ENCODE measurements around the gene ZBTB49.
A peak's percentile ranks its signal among the peaks of the same experiment; 100 is the strongest.

The ZBTB49 gene

GRCh38 chr4:4288098-4288497, 2.0 kb upstream of the ZBTB49 start:
- peaks cover 7% of the 10 kb centered on the region for H3K4me1 ChIP-seq (ENCODE audit: control insufficient read depth, insufficient read depth, low read length)
- no peak overlapping the region for H3K4me3 ChIP-seq (ENCODE audit: low read depth, low read length)
- no peaks in the 10 kb centered on the region for H3K27me3 ChIP-seq (ENCODE audit: control insufficient read depth, insufficient read depth, low read length)
- H3K9me3 ChIP-seq (ENCODE audit: control insufficient read depth, insufficient read depth, low read length), result no peaks in the 10 kb centered on the region
- no peak overlapping the region for H3K9ac ChIP-seq (ENCODE audit: low read depth, low read length)
- peaks cover 19% of the 10 kb centered on the region for H3K36me3 ChIP-seq (ENCODE audit: control insufficient read depth, insufficient read depth, low read length)

GRCh38 chr4:4289055-4289454, 996 bp upstream of the ZBTB49 start:
- Histone ChIP-seq H3K36me3 (ENCODE audit: control insufficient read depth, insufficient read depth, low read length) (peaks cover 17% of the 10 kb centered on the region), H3K9ac (ENCODE audit: low read depth, low read length) (peak overlapping the region; percentile 71), H3K4me1 (ENCODE audit: control insufficient read depth, insufficient read depth, low read length) (peaks cover 7% of the 10 kb centered on the region), H3K27me3 (ENCODE audit: control insufficient read depth, insufficient read depth, low read length) (no peaks in the 10 kb centered on the region), H3K4me3 (ENCODE audit: low read depth, low read length) (peak overlapping the region; percentile 88), H3K9me3 (ENCODE audit: control insufficient read depth, insufficient read depth, low read length) (no peaks in the 10 kb centered on the region)

GRCh38 chr4:4289597-4289940, 482 bp upstream of the ZBTB49 start:
- Histone ChIP-seq H3K9me3 (ENCODE audit: control insufficient read depth, insufficient read depth, low read length) (no peaks in the 10 kb centered on the region), H3K4me3 (ENCODE audit: low read depth, low read length) (peak overlapping the region; percentile 88), H3K4me1 (ENCODE audit: control insufficient read depth, insufficient read depth, low read length) (peaks cover 7% of the 10 kb centered on the region), H3K36me3 (ENCODE audit: control insufficient read depth, insufficient read depth, low read length) (peaks cover 15% of the 10 kb centered on the region), H3K9ac (ENCODE audit: low read depth, low read length) (peak overlapping the region; percentile 71), H3K27me3 (ENCODE audit: control insufficient read depth, insufficient read depth, low read length) (no peaks in the 10 kb centered on the region)

GRCh38 chr4:4293279-4293678, 3.2 kb downstream of the ZBTB49 start:
- no peaks in the 10 kb centered on the region for H3K27me3 ChIP-seq (ENCODE audit: control insufficient read depth, insufficient read depth, low read length)
- no peaks in the 10 kb centered on the region for H3K36me3 ChIP-seq (ENCODE audit: control insufficient read depth, insufficient read depth, low read length)
- H3K9ac ChIP-seq (ENCODE audit: low read depth, low read length), result no peak overlapping the region
- peaks cover 7% of the 10 kb centered on the region for H3K4me1 ChIP-seq (ENCODE audit: control insufficient read depth, insufficient read depth, low read length)
- H3K9me3 ChIP-seq (ENCODE audit: control insufficient read depth, insufficient read depth, low read length), result no peaks in the 10 kb centered on the region
- no peak overlapping the region for H3K4me3 ChIP-seq (ENCODE audit: low read depth, low read length)

GRCh38 chr4:4296283-4296846, 6.3 kb downstream of the ZBTB49 start:
- Histone ChIP-seq H3K4me1 (ENCODE audit: control insufficient read depth, insufficient read depth, low read length) (no peaks in the 10 kb centered on the region), H3K36me3 (ENCODE audit: control insufficient read depth, insufficient read depth, low read length) (peaks cover 3% of the 10 kb centered on the region), H3K27me3 (ENCODE audit: control insufficient read depth, insufficient read depth, low read length) (no peaks in the 10 kb centered on the region), H3K9me3 (ENCODE audit: control insufficient read depth, insufficient read depth, low read length) (no peaks in the 10 kb centered on the region), H3K4me3 (ENCODE audit: low read depth, low read length) (no peak overlapping the region), H3K9ac (ENCODE audit: low read depth, low read length) (no peak overlapping the region)

GRCh38 chr4:4299006-4299405, 9.0 kb downstream of the ZBTB49 start:
- Histone ChIP-seq H3K36me3 (ENCODE audit: control insufficient read depth, insufficient read depth, low read length) (peaks cover 9% of the 10 kb centered on the region), H3K9me3 (ENCODE audit: control insufficient read depth, insufficient read depth, low read length) (no peaks in the 10 kb centered on the region), H3K4me3 (ENCODE audit: low read depth, low read length) (no peak overlapping the region), H3K9ac (ENCODE audit: low read depth, low read length) (no peak overlapping the region), H3K27me3 (ENCODE audit: control insufficient read depth, insufficient read depth, low read length) (no peaks in the 10 kb centered on the region), H3K4me1 (ENCODE audit: control insufficient read depth, insufficient read depth, low read length) (no peaks in the 10 kb centered on the region)

- H3K9me3 ChIP-seq (ENCODE audit: control insufficient read depth, insufficient read depth, low read length), result no peaks in the 10 kb centered on the region
- no peak overlapping the region for H3K4me3 ChIP-seq (ENCODE audit: low read depth, low read length)
- H3K27me3 ChIP-seq (ENCODE audit: control insufficient read depth, insufficient read depth, low read length), result no peaks in the 10 kb centered on the region
- H3K36me3 ChIP-seq (ENCODE audit: control insufficient read depth, insufficient read depth, low read length), result peaks cover 15% of the 10 kb centered on the region
- H3K9ac ChIP-seq (ENCODE audit: low read depth, low read length), result no peak overlapping the region
- no peaks in the 10 kb centered on the region for H3K4me1 ChIP-seq (ENCODE audit: control insufficient read depth, insufficient read depth, low read length)
Measured at GRCh38 chr4:4302001-4302400, 11.9 kb downstream of the ZBTB49 start.

- Histone ChIP-seq H3K4me3 (ENCODE audit: low read depth, low read length) (no peak overlapping the region), H3K4me1 (ENCODE audit: control insufficient read depth, insufficient read depth, low read length) (no peaks in the 10 kb centered on the region), H3K36me3 (ENCODE audit: control insufficient read depth, insufficient read depth, low read length) (peaks cover 16% of the 10 kb centered on the region), H3K27me3 (ENCODE audit: control insufficient read depth, insufficient read depth, low read length) (no peaks in the 10 kb centered on the region), H3K9me3 (ENCODE audit: control insufficient read depth, insufficient read depth, low read length) (no peaks in the 10 kb centered on the region), H3K9ac (ENCODE audit: low read depth, low read length) (no peak overlapping the region)
Measured at GRCh38 chr4:4302416-4302815, 12.4 kb downstream of the ZBTB49 start.

GRCh38 chr4:4306920-4307319, 16.9 kb downstream of the ZBTB49 start:
- H3K9ac ChIP-seq (ENCODE audit: low read depth, low read length), result no peak overlapping the region
- H3K36me3 ChIP-seq (ENCODE audit: control insufficient read depth, insufficient read depth, low read length), result peaks cover 11% of the 10 kb centered on the region
- H3K4me1 ChIP-seq (ENCODE audit: control insufficient read depth, insufficient read depth, low read length), result no peaks in the 10 kb centered on the region
- H3K27me3 ChIP-seq (ENCODE audit: control insufficient read depth, insufficient read depth, low read length), result no peaks in the 10 kb centered on the region
- no peak overlapping the region for H3K4me3 ChIP-seq (ENCODE audit: low read depth, low read length)
- H3K9me3 ChIP-seq (ENCODE audit: control insufficient read depth, insufficient read depth, low read length), result no peaks in the 10 kb centered on the region

GRCh38 chr4:4308800-4309441, 18.9 kb downstream of the ZBTB49 start:
- Histone ChIP-seq H3K4me1 (ENCODE audit: control insufficient read depth, insufficient read depth, low read length) (no peaks in the 10 kb centered on the region), H3K9me3 (ENCODE audit: control insufficient read depth, insufficient read depth, low read length) (no peaks in the 10 kb centered on the region), H3K9ac (ENCODE audit: low read depth, low read length) (no peak overlapping the region), H3K27me3 (ENCODE audit: control insufficient read depth, insufficient read depth, low read length) (no peaks in the 10 kb centered on the region), H3K36me3 (ENCODE audit: control insufficient read depth, insufficient read depth, low read length) (peaks cover 7% of the 10 kb centered on the region), H3K4me3 (ENCODE audit: low read depth, low read length) (no peak overlapping the region)

GRCh38 chr4:4311193-4311592, 21.1 kb downstream of the ZBTB49 start:
- H3K36me3 ChIP-seq (ENCODE audit: control insufficient read depth, insufficient read depth, low read length), result peaks cover 12% of the 10 kb centered on the region

GRCh38 chr4:4315461-4316149, 25.6 kb downstream of the ZBTB49 start:
- H3K27me3 ChIP-seq (ENCODE audit: control insufficient read depth, insufficient read depth, low read length), result no peaks in the 10 kb centered on the region
- peaks cover 6% of the 10 kb centered on the region for H3K4me1 ChIP-seq (ENCODE audit: control insufficient read depth, insufficient read depth, low read length)
- H3K9ac ChIP-seq (ENCODE audit: low read depth, low read length), result no peak overlapping the region
- H3K36me3 ChIP-seq (ENCODE audit: control insufficient read depth, insufficient read depth, low read length), result peaks cover 12% of the 10 kb centered on the region
- no peaks in the 10 kb centered on the region for H3K9me3 ChIP-seq (ENCODE audit: control insufficient read depth, insufficient read depth, low read length)
- H3K4me3 ChIP-seq (ENCODE audit: low read depth, low read length), result no peak overlapping the region

More at GRCh38 chr4:4311193-4311592, 21.1 kb downstream of the ZBTB49 start:
- Histone ChIP-seq H3K4me3 (ENCODE audit: low read depth, low read length) (no peak overlapping the region), H3K9me3 (ENCODE audit: control insufficient read depth, insufficient read depth, low read length) (no peaks in the 10 kb centered on the region), H3K27me3 (ENCODE audit: control insufficient read depth, insufficient read depth, low read length) (no peaks in the 10 kb centered on the region), H3K9ac (ENCODE audit: low read depth, low read length) (no peak overlapping the region), H3K4me1 (ENCODE audit: control insufficient read depth, insufficient read depth, low read length) (peaks cover 6% of the 10 kb centered on the region)
